GM21529 (cell line): ENCODE results near the gene CERS1.

Source experiments
- ATAC-seq: cut with Tn5 transposase; IDR thresholded peaks from one replicate; pipeline ENCODE4 v1.9.1; 2021; ENCODE audit not compliant: unreplicated experiment

Gene CERS1

DNA sequence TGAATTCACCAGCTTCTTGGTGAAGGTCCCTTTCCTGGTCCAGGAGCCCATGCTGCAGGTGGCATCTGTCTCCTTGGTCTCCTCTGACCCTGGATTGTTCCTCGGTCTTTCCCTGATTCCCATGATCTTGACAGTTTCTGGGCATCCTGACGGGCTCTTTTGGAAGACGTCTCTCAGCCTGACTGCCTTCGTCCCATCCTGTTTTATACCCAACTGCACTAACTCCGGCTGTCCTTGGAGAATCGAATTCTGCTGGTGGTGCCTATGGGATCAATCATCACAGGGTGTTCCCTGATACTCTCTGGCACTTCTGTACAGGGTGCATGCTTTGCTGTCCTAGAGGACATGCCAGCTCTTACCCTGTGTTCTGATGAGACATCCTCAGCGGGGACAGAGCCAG lies 19.1 kb downstream of the CERS1 start:
- no peak for ATAC-seq

DNA sequence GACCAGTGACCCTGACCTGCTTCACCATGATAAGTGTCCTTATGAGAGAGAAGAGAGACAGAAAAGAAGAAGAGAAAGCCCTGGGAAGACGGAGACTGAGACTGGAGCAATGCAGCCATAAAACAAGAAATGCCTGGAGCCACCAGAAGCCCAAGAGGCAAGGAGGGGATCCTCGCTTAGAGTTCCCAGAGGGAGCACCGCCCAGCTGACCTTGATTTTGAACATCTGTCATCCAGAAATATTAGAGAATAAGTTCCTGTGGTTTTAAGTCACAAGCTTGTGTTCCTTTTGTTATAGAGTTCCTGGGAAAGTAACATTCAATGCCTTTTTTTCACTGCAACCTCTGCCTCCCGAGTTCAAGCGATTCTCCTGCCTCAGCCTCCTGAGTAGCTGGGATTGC lies 20.2 kb downstream of the CERS1 start:
- no peak for ATAC-seq

DNA sequence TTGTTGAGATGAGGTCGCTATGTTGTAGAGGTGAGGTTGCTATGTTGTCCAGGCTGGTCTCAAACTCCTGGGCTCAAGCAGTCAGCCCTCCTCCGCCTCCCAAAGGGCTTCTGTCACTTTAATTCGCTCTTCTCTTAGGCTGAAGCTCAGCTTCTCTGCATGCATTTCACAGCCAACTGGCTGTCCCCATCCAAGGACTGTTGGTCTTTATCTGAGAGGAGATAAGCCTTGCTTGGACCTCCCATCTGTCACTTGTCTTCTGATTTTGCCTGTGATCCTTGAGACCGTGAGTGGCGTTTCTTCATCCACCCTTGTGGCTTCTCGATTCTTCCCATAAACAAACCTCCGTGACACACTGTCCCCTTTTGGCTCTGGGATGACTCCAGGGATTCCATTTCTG lies 24.4 kb downstream of the CERS1 start:
- no peak for ATAC-seq

DNA sequence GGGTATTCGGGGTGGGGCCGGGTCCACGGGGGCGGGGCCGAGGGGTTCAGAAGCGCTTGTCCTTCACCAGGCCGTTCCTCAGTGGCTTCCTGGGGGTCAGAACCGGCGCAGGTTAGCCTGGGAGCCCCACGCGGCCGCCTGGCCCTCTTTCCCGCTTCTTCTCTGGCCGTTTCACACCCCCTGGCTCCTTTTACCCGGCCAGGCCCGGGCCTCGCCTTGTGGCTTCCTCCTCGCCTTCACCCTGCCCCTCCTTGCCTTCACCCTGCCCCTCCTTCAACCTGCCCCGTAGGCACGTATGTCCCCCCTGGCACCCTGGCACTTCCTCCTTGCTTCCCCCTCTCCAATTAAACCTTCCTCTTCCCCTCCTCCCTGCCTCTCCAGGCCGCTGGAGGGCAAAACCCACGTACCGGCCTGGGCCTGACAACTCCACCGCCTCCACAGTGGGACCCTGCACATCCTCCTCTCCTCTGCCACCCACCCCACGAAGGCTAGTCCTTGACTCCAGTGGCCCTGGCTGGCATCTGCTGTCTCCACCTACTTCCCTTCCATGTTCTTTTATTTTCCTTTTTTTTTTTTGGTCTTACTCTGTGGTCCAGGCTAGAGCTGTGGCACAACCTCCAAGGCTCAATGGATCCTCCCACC lies 25.3 kb downstream of the CERS1 start:
- ATAC-seq = no peak

DNA sequence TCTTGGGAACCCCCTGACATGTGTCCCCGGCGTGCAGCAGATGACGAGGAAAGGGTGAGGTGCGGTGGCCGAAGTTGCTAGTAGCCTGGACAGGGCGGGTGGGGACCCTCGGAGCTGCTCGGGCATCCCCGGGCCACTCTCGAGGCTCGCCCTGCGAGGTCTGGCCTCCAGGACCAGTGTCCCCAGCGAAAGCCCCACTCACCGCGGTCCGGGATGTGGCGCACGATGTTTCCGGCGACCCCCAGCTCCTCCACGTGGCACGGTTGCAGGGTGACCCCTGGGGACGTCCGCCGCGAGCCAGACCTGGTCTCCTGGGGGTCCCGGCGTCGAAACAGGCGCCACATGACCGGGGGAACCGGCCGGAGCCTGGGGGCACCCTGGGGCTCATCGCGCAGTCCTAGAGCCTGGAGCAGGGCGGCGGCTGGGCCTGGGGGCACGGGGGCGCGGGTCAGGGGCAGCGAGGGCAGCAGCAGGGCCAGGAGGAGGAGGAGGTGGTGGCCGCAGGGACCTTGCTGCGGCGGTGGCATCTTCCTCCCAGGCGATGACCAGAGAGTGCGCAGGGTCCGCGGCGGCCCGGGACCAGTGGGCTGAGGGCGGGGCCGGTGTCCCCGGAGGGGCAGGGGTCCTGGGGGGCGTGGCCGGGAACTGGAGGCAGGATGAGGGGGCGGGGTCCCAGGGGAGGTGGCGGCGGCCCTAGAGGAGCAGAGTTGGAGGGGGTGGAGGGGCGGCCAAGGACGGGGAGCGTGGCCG lies 26.0 kb downstream of the CERS1 start:
- ATAC-seq = no peak

DNA sequence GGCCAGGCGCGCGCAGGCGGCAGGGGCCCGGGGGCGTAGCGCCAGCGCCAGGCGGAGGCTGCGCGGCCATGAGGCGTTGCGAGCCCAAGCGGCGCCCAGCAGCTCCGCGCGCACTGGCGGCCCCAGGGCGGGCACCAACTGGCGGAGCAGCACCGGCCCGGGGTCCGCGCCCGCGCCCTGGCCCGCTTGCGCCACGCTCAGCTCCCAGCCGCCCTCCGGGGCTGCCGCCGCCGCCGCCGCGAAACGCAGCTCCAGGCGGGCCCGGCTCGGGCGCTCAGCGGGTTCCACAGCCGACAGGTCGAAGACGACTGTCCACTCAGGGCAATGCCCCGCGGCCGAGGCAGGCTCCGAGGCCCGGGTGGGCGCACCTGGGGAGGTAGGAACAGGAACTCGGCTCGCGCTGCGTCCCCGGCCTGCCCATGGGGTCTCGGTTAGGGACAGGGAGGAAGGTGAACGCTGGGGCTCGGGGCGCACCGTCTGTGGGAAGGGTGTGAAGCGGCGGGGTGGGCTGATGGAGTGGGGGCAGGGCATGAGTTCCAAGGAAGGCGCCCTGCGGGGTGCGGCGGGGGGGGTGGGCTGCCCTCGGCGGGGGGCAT lies 26.8 kb downstream of the CERS1 start:
- ATAC-seq = no peak

DNA sequence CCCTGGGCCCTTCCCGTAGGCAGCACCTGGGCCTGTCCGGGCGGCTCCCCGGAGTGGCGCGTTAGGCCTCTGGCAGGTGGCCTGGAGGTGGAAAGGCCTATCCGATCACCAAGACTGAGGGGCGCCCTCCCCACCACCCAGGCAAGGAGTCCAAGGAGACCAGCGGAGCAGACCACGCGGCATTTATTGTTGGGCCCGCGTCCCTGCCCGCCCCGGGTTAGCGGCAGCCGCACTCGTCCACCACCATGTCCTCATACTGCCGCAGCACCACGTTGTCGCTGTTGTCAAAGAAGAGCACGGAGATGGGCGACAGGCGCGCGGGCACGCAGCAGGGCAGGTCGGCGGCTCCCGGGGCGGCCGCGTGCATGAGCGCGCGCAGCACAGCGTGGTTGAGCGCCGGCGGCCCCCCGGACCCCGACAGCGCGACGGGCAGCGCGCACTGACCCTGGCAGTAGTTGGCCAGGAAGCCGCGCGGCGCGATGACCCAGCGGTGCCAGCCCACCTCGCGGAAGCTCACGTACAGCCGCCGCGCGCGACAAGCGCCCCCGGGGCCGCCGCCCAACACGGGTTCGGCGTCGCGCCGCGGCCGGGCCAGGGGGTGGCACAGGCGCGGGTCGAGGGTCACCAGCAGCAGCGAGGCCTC lies 27.5 kb downstream of the CERS1 start:
- no peak for ATAC-seq

DNA sequence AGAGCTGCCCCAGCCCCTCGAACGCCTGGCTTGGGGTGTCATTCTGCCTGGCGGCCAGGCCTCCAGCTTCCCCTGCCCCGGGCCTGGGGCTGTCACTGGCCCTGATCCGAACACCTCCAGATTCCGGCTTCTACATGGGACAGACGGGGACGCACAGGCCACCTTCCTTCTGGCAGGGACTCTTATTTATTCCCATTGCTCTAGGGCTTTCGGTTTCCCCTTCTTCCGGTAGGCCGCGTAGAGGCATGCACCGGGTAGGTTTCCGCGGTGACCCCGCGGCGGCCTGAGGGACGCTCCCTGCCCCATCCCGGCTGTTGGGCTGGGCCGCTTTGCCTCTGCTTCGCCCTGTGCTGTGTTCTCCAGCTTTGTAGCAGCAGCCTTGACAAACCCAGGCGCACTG lies 28.2 kb downstream of the CERS1 start:
- ATAC-seq = no peak

DNA sequence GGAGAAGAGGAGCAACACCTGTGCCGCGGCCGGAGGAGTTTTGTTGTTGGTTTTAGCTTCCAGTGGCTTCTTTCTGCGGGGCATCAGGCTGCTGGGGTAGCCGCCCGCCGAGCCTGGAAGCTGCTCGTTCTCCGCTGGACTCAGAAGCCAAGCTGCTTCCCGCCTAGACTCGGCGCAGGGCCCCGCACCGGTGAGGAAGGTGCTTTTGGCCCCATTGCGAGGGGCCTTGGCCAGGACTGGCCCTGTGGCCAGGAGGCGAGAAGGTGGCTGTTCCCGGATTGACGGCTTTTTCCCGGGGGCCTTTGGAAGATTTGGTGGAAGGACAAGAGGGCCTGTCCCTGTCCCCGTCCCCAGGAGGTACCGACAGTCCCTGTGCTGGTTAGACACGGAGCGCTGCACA lies 28.8 kb downstream of the CERS1 start:
- ATAC-seq = no peak

DNA sequence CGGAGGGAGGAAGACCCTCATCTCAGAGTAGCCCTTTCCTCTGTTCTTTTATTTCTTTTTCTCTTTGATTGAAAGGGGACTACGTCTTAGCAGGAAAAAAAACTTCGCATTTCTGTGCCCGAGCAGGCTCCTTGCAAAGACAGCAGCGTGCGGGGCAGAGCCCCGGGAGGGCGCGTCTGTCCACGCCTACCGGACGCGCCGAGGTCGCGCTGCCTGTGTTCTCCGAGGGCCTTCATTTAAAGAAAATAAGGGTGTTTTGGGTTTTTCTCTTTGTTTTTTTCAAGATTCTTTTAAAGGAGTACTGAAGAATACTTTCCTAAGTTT lies 29.2 kb downstream of the CERS1 start:
- ATAC-seq = no peak

DNA sequence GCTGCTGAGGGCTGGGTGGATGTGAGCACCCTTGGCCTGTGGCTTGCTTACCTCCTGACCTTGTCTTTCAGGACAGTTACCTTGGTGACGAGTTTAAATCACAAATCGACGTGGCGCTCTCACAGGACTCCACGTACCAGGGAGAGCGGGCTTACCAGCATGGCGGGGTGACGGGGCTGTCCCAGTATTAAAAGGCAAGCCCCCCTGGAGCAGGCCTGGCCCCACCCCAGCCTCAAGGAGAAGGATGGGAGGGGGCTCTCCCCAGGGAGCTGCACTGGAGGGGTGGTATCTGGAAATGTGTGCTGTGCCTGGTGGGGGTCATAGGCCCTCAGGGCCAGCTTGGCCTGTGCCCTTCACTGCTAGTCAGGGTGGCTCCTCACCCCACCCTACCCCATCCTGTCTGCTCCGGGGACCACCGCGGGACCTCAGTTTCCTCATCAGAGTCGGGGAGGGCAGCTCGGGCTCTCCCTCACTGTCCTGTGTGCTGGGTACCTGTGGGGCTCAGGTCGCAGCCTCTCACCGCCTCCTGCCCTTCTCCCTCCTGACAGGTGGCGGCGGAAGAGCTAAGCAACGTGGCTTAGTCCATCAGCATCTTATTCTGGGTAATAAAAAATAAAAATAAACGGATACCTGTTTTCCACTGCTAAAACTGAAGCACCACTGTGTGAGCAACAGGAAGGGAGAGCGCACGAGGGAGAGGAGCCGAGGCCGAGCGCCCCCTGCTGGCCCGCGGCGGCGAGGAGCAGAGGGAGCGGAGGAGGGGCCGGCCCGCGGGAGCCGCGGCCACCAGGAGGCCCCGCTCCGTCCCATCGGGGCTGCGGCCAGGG lies 29.8 kb downstream of the CERS1 start:
- ATAC-seq = no peak

DNA sequence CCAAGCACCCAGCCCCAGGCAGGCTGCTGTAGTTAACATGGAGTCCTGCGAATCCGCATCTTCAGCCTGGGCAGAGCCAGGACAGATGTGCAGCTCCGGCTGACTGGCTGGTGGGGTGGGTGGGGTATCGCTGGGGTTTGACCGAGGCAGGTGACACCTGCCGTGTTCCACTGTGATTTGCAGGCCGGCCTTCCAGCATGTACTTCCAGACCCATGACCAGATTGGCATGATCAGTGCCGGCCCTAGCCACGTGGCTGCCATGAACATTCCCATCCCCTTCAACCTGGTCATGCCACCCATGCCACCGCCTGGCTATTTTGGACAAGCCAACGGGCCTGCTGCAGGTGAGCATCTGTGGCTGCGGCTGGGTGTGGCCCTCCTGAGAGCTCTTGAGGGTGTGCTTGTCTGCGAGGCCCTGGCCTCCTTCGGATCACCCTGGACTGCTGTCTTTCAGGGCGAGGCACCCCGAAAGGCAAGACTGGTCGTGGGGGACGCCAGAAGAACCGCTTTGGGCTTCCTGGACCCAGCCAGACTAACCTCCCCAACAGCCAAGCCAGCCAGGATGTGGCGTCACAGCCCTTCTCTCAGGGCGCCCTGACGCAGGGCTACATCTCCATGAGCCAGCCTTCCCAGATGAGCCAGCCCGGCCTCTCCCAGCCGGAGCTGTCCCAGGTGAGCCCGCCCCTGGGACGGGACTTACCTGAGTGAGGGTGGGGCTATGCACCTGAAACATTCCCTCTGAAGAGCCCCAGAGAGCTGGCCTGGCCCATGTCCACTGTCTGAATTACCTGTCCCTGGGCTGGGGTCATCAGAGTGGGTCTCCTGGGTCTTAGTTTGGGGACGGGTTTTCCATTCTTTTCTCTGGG lies 30.6 kb downstream of the CERS1 start:
- no peak for ATAC-seq

DNA sequence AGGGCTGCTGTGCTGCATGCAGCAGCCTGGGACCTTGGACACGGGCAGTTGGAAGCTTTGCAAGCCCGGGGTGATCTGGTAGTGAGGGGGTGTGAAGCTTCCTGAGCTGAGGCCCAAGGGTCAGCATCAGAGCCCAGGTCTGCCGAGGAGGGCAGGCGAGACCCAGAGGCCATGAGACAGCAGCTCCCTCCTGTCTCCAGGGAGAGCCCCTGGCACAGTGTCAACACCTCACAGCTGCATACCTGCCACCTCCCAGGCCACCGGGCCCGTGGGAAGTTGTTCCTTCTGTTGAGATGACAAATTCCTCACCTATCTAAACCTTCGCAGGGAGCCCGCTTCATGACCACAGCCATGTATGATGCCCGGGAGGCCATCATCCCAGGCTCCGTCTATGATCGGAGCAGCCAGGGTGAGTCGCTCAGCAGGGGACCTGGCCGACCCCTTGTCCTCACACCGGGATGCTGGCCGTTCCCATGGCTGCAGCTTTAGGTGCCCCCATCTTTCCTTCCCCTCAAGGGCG lies 32.1 kb downstream of the CERS1 start:
- ATAC-seq = no peak

DNA sequence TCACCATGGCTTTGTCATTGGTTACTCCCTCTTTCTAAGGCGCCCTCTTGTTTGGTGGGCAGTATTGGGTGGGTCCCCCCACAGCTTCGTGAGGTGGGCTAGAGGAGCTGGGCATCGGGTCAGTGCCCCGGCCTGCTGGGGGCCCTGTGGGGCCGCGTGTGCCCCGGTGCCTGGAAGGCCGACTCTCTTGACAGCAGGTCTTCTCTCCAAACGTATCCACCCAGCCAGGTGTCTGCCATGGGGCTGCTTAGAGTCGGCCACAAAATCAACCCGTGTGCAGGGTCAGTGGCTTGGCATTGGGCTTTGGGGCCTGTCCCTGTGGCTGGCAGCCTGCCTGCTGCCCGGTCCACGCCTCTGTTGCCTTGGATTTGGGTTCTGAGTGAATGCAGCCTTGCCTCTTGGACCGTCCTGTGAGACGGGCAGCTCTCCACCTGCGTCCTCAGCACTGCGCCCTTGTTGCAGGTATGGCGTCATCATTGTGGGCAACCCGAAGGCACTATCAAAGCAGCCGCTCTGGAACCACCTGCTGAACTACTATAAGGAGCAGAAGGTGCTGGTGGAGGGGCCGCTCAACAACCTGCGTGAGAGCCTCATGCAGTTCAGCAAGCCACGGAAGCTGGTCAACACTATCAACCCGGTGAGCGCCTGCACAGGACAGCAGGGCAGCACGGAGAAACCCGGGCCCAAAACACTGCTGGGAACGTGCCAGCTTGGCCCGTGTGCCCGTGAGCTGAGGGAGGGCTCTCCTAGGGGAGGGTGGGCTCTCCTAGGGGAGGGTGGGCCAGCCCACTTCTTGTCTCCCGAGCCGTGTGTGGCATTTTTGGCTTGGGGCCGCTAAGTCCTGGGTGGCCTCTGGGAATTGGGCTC lies 32.7 kb downstream of the CERS1 start:
- ATAC-seq = no peak

DNA sequence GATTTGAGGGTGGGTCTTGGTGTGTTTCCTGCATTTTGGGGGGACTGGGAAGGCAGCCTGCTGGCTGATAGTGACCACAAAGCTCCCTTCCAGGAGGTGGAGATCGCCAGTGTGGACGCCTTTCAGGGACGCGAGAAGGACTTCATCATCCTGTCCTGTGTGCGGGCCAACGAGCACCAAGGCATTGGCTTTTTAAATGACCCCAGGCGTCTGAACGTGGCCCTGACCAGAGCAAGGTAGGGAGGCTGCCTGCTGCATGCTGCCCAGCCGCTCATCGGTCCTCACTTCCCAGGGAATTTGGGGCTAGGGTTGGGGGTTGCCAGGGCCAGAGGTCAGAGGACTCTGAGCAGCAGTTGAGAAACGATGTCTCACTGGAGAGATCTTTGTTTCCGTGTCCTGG lies 34.0 kb downstream of the CERS1 start:
- no peak for ATAC-seq

DNA sequence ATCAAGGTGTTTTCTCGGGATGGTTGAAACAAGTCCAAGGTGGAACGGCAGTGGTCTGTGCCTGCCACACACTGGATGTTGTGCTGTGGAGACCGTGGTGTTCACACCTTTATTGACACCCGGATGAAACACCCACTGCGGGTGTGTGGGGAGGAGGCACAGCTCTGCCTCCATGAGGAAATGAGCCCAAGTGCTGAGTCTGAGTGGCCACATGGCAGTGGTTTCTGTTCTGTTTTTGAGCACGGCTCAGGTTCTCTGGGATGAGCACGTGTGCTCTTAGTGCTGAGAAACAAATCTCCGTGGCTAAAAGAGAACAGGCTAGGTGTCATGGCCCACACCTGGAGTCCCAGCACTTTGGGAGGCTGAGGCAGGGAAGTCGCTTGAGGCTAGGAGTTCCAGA lies 34.7 kb downstream of the CERS1 start:
- no peak for ATAC-seq

DNA sequence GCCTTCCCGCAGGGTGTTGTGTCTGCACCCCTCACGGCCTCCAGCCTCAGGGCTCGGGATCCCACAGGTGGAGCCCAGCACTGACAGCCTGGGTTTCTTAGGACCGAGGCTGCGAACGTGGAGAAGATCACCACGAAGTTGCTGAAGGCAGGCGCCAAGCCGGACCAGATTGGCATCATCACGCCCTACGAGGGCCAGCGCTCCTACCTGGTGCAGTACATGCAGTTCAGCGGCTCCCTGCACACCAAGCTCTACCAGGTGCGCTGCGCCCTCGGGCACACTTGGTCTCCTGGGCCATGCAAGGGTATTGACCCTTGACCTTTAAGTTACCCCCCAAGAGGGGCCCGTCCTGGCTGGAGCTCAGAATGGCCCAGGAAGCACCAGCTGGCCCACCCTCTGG lies 35.2 kb downstream of the CERS1 start:
- ATAC-seq = no peak

DNA sequence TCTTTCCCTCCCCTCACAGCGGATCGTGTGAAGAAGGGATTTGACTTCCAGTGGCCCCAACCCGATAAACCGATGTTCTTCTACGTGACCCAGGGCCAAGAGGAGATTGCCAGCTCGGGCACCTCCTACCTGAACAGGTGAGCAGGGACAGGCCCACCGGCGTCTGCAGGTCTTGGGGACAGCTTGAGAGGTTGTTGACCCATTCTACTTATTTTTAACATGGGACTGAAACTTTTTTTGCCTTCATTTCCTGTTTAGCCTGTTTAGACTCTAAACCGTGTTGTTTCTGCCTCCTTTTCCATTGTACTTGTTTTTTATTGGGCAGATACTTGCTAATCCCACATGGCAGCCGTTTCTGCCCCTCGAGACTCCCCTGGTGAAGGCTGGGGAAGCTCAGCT lies 35.7 kb downstream of the CERS1 start:
- no peak for ATAC-seq

DNA sequence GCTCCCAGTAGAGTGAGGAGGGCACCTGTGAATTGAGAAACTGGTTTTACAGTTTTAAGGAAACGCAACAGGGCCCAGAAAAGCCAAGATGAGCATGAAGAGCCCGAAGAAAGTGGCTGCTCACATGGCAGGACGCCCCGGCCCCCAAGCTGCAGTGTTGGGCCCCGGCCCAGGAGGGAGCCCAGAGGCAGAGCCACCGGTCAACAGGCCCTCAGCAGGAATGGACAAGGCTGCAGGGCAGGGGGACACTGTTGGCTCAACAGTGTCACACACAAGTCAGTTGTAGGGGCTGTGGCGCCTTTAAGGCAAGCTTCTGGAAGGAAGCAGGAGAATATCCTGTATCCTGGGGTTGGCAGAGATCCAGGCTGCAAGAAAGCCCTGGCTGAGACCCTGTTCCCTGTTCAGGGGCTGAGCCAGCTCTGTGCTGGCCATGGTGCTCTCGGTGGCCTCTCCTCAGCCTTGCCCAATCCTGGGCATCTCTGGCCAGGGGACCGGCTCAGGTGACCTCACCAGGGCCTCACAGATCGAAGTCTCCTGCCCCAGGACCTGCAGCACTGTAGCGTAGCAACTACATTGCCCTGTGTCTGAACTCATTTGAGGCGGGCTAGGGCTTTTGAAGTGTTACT lies 36.2 kb downstream of the CERS1 start:
- no peak for ATAC-seq
